ENCODE data around the gene REV3L. TPM values are rescaled to one million over a fixed set of nuclear protein-coding genes. Genes with fewer than 3 reads are reported as not detected.

Gene REV3L
- total RNA-seq, 1 donor from 2014 or later: 26.4 TPM

GRCh38 chr6:111418971-111419693, 63.9 kb downstream of the REV3L start:
- Mint-ChIP-seq H3K9me3 (ENCODE audit: unreplicated experiment) (no peaks in the 10 kb centered on the region), H3K4me1 (ENCODE audit: unreplicated experiment) (peaks cover 39% of the 10 kb centered on the region), H3K36me3 (ENCODE audit: unreplicated experiment) (no peaks in the 10 kb centered on the region), H3K4me3 (ENCODE audit: unreplicated experiment) (no peak overlapping the region), H3K27ac (ENCODE audit: unreplicated experiment) (no peak overlapping the region), H3K27me3 (ENCODE audit: unreplicated experiment) (no peaks in the 10 kb centered on the region)
- no peak for TF ChIP-seq CTCF (IDR thresholded peaks at IDR 0.05)
- DNase-seq (ENCODE audit: extremely low spot score, unreplicated experiment): no peak

GRCh38 chr6:111417946-111418345, 65.1 kb downstream of the REV3L start:
- Mint-ChIP-seq H3K36me3 (ENCODE audit: unreplicated experiment) (no peaks in the 10 kb centered on the region), H3K27me3 (ENCODE audit: unreplicated experiment) (no peaks in the 10 kb centered on the region), H3K4me3 (ENCODE audit: unreplicated experiment) (no peak overlapping the region), H3K9me3 (ENCODE audit: unreplicated experiment) (no peaks in the 10 kb centered on the region), H3K27ac (ENCODE audit: unreplicated experiment) (no peak overlapping the region), H3K4me1 (ENCODE audit: unreplicated experiment) (peaks cover 27% of the 10 kb centered on the region)
- no peak for DNase-seq (ENCODE audit: extremely low spot score, unreplicated experiment)
- TF ChIP-seq CTCF (IDR thresholded peaks at IDR 0.05): no peak

DNA sequence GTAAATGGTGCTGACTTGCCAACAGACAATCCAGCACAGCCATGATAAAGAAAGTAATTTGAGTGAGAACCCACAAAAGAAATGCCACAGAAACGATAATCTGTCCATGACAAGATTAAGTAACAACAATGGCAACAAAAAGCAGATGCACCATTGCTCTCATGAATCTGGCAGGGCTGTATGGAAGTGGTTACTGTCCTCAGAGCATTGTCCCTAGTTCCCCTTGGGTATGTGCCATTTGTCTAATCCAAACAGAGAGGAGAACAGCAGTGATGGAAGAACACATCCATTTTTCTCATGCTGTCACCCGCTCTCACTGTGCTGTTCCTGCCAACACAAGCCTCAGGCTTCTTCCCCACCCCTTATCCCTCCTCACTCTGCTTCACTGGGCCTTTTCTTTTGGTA, 65.8 kb downstream of the REV3L start:
- no peak overlapping the region for H3K27ac Mint-ChIP-seq (ENCODE audit: unreplicated experiment)
- H3K4me3 Mint-ChIP-seq (ENCODE audit: unreplicated experiment): no peak overlapping the region
- H3K36me3 Mint-ChIP-seq (ENCODE audit: unreplicated experiment): no peaks in the 10 kb centered on the region
- peaks cover 24% of the 10 kb centered on the region for H3K4me1 Mint-ChIP-seq (ENCODE audit: unreplicated experiment)
- no peak for DNase-seq (ENCODE audit: extremely low spot score, unreplicated experiment)
- no peaks in the 10 kb centered on the region for H3K9me3 Mint-ChIP-seq (ENCODE audit: unreplicated experiment)
- H3K27me3 Mint-ChIP-seq (ENCODE audit: unreplicated experiment): no peaks in the 10 kb centered on the region
- TF ChIP-seq CTCF (IDR thresholded peaks at IDR 0.05): no peak

DNA sequence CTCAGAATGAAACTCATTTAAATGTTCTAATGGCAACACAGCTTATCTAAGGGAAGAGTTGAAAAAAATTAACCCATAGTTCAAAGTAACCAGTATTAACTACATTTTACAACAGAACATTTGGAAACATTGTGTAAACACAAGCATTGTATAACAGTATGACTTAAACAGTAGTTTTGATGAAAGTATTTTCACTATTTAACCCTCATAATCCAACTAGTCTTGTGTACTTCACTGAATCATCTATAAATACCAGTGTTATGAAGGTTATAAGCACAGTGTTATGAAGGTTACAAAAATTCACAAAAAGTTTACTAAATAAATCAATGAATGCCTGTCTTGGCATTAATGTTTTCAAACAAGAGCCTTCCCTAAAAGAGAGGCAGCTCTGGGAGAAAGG, 66.5 kb downstream of the REV3L start:
- no peak for DNase-seq (ENCODE audit: extremely low spot score, unreplicated experiment)
- Mint-ChIP-seq H3K9me3 (ENCODE audit: unreplicated experiment) (no peaks in the 10 kb centered on the region), H3K36me3 (ENCODE audit: unreplicated experiment) (peaks cover 2% of the 10 kb centered on the region), H3K4me1 (ENCODE audit: unreplicated experiment) (peaks cover 24% of the 10 kb centered on the region), H3K4me3 (ENCODE audit: unreplicated experiment) (no peak overlapping the region), H3K27me3 (ENCODE audit: unreplicated experiment) (no peaks in the 10 kb centered on the region), H3K27ac (ENCODE audit: unreplicated experiment) (no peak overlapping the region)
- TF ChIP-seq CTCF (IDR thresholded peaks at IDR 0.05): no peak

- TF ChIP-seq CTCF (IDR thresholded peaks at IDR 0.05): no peak
- no peaks in the 10 kb centered on the region for H3K27me3 Mint-ChIP-seq (ENCODE audit: unreplicated experiment)
- peaks cover 25% of the 10 kb centered on the region for H3K4me1 Mint-ChIP-seq (ENCODE audit: unreplicated experiment)
- H3K4me3 Mint-ChIP-seq (ENCODE audit: unreplicated experiment): no peak overlapping the region
- H3K9me3 Mint-ChIP-seq (ENCODE audit: unreplicated experiment): no peaks in the 10 kb centered on the region
- H3K27ac Mint-ChIP-seq (ENCODE audit: unreplicated experiment): no peak overlapping the region
- H3K36me3 Mint-ChIP-seq (ENCODE audit: unreplicated experiment): peaks cover 8% of the 10 kb centered on the region
- DNase-seq (ENCODE audit: extremely low spot score, unreplicated experiment): no peak
Observed at GRCh38 chr6:111414373-111414772, 68.6 kb downstream of the REV3L start.

All from osteocyte (in vitro differentiated cells).